Measurements from ENCODE around the gene ITPR2. TPM values are rescaled to one million over a fixed set of nuclear protein-coding genes. Genes with fewer than 3 reads are reported as not detected.

Gene ITPR2
- total RNA-seq, 1 donor, result 19.2 TPM

GRCh38 chr12:26396402-26396801 lies 436.6 kb downstream of the ITPR2 start:
- Histone ChIP-seq H3K4me2 (ENCODE audit: insufficient read depth, low read length) (no peak overlapping the region), H3K4me1 (ENCODE audit: insufficient read depth, low read length) (no peaks in the 10 kb centered on the region), H3K27ac (ENCODE audit: low read depth, low read length) (no peak overlapping the region), H2AFZ (ENCODE audit: low read length) (no peak overlapping the region), H3K9me3 (ENCODE audit: low read depth, low read length) (no peaks in the 10 kb centered on the region), H4K20me1 (ENCODE audit: insufficient read depth, low read length) (no peaks in the 10 kb centered on the region), H3K79me2 (ENCODE audit: insufficient read depth, low read length) (no peaks in the 10 kb centered on the region), H3K4me3 (ENCODE audit: insufficient read depth, low read length) (no peak overlapping the region), H3K36me3 (ENCODE audit: insufficient read depth, low read length) (no peaks in the 10 kb centered on the region), H3K27me3 (ENCODE audit: insufficient read depth, low read length) (no peaks in the 10 kb centered on the region)
- no peak for DNase-seq (ENCODE audit: insufficient read length, low spot score, missing footprints)
- TF ChIP-seq CTCF (IDR thresholded peaks at IDR 0.05; ENCODE audit: extremely low read depth, low read depth, low read length), result no peak

- Histone ChIP-seq H3K36me3 (ENCODE audit: insufficient read depth, low read length) (no peaks in the 10 kb centered on the region), H3K4me3 (ENCODE audit: insufficient read depth, low read length) (no peak overlapping the region), H3K4me1 (ENCODE audit: insufficient read depth, low read length) (no peaks in the 10 kb centered on the region), H3K79me2 (ENCODE audit: insufficient read depth, low read length) (no peaks in the 10 kb centered on the region), H3K27ac (ENCODE audit: low read depth, low read length) (no peak overlapping the region), H2AFZ (ENCODE audit: low read length) (no peak overlapping the region), H4K20me1 (ENCODE audit: insufficient read depth, low read length) (no peaks in the 10 kb centered on the region), H3K9me3 (ENCODE audit: low read depth, low read length) (no peaks in the 10 kb centered on the region), H3K4me2 (ENCODE audit: insufficient read depth, low read length) (no peak overlapping the region), H3K27me3 (ENCODE audit: insufficient read depth, low read length) (no peaks in the 10 kb centered on the region)
- no peak for TF ChIP-seq CTCF (IDR thresholded peaks at IDR 0.05; ENCODE audit: extremely low read depth, low read depth, low read length)
- no peak for DNase-seq (ENCODE audit: insufficient read length, low spot score, missing footprints)
Observed at GRCh38 chr12:26389343-26389742, 443.7 kb downstream of the ITPR2 start.

- H3K9me3 ChIP-seq (ENCODE audit: low read depth, low read length), result no peaks in the 10 kb centered on the region
- no peak overlapping the region for H3K27ac ChIP-seq (ENCODE audit: low read depth, low read length)
- H3K4me1 ChIP-seq (ENCODE audit: insufficient read depth, low read length), result no peaks in the 10 kb centered on the region
- DNase-seq (ENCODE audit: insufficient read length, low spot score, missing footprints), result no peak
- H3K4me3 ChIP-seq (ENCODE audit: insufficient read depth, low read length), result no peak overlapping the region
- H2AFZ ChIP-seq (ENCODE audit: low read length), result no peak overlapping the region
- no peaks in the 10 kb centered on the region for H3K79me2 ChIP-seq (ENCODE audit: insufficient read depth, low read length)
- no peaks in the 10 kb centered on the region for H4K20me1 ChIP-seq (ENCODE audit: insufficient read depth, low read length)
- H3K36me3 ChIP-seq (ENCODE audit: insufficient read depth, low read length), result no peaks in the 10 kb centered on the region
- H3K4me2 ChIP-seq (ENCODE audit: insufficient read depth, low read length), result no peak overlapping the region
- no peak for TF ChIP-seq CTCF (IDR thresholded peaks at IDR 0.05; ENCODE audit: extremely low read depth, low read depth, low read length)
- H3K27me3 ChIP-seq (ENCODE audit: insufficient read depth, low read length), result no peaks in the 10 kb centered on the region
Observed at GRCh38 chr12:26384536-26384935, 448.5 kb downstream of the ITPR2 start.

- H3K9me3 ChIP-seq (ENCODE audit: low read depth, low read length), result no peaks in the 10 kb centered on the region
- no peaks in the 10 kb centered on the region for H3K36me3 ChIP-seq (ENCODE audit: insufficient read depth, low read length)
- DNase-seq (ENCODE audit: insufficient read length, low spot score, missing footprints), result no peak
- H3K27ac ChIP-seq (ENCODE audit: low read depth, low read length), result no peak overlapping the region
- no peaks in the 10 kb centered on the region for H3K79me2 ChIP-seq (ENCODE audit: insufficient read depth, low read length)
- H3K4me2 ChIP-seq (ENCODE audit: insufficient read depth, low read length), result no peak overlapping the region
- H4K20me1 ChIP-seq (ENCODE audit: insufficient read depth, low read length), result no peaks in the 10 kb centered on the region
- no peaks in the 10 kb centered on the region for H3K27me3 ChIP-seq (ENCODE audit: insufficient read depth, low read length)
- no peak for TF ChIP-seq CTCF (IDR thresholded peaks at IDR 0.05; ENCODE audit: extremely low read depth, low read depth, low read length)
- H3K4me3 ChIP-seq (ENCODE audit: insufficient read depth, low read length), result no peak overlapping the region
- H2AFZ ChIP-seq (ENCODE audit: low read length), result no peak overlapping the region
- no peaks in the 10 kb centered on the region for H3K4me1 ChIP-seq (ENCODE audit: insufficient read depth, low read length)
Observed at GRCh38 chr12:26383041-26383440, 450.0 kb downstream of the ITPR2 start.
